Activated CD4-positive, alpha-beta memory T cell treated with anti-CD3 and anti-CD28 coated beads for 36 hours (primary cell): ENCODE measurements around the gene FBXL3. TPM values are rescaled to one million over a fixed set of nuclear protein-coding genes. Genes with fewer than 3 reads are reported as not detected.
"Not testable (repeated sequence)": the region's sequence is repeated elsewhere in the genome, so short reads cannot be mapped to it uniquely, and the experiment has no call there.

Source experiments
- CTCF ChIA-PET: fragments of 350-600 bp; sonication (Branson Sonifier 250); formaldehyde crosslinking; loops from one replicate; lab custom pipeline; 2021; ENCODE audit warnings: antibody characterized with exemption, inconsistent platforms; lab: Charles Lee
- POLR2A ChIA-PET: fragments of 350-600 bp; sonication (Branson Sonifier 250); formaldehyde crosslinking; loops from one replicate; lab custom pipeline; 2021; ENCODE audit warnings: antibody characterized with exemption; lab: Charles Lee
- DNase-seq: peaks from one replicate; pipeline ENCODE4 v3.0.0-alpha.2; 2020
- H3K27ac Mint-ChIP-seq: one replicate; pipeline ENCODE4 v1.8.0; 2021; ENCODE audit warnings: mixed read lengths
- H3K27me3 Mint-ChIP-seq: one replicate; pipeline ENCODE4 v1.8.0; 2021; ENCODE audit warnings: mixed read lengths
- H3K36me3 Mint-ChIP-seq: one replicate; pipeline ENCODE4 v1.8.0; 2021; ENCODE audit warnings: mixed read lengths
- H3K4me1 Mint-ChIP-seq: one replicate; pipeline ENCODE4 v1.8.0; 2021; ENCODE audit warnings: low read depth, mixed read lengths
- H3K4me3 Mint-ChIP-seq: one replicate; pipeline ENCODE4 v1.8.0; 2021; ENCODE audit warnings: mild to moderate bottlenecking, mixed read lengths
- H3K9me3 Mint-ChIP-seq: one replicate; pipeline ENCODE4 v1.8.0; 2021; ENCODE audit warnings: mixed read lengths
- intact Hi-C: fragments of 100-400 bp; cut with micrococcal nuclease; formaldehyde crosslinking; loops from one replicate; pipeline ENCODE4 v1.15.1; 2023
- total RNA-seq, 2 experiments: library from RNA; stranded (reverse); gene quantifications; one replicate each; pipeline ENCODE4 v1.2.3, GENCODE V29; 2021

The FBXL3 gene
- total RNA-seq, 2 experiments from 2014 or later, result 35.6 to 35.7 TPM

- no peak for DNase-seq
- Mint-ChIP-seq H3K4me1 (no peaks in the 10 kb centered on the region), H3K36me3 (no peaks in the 10 kb centered on the region), H3K27ac (no peak overlapping the region), H3K27me3 (peaks cover 7% of the 10 kb centered on the region), H3K4me3 (no peak overlapping the region), H3K9me3 (no peaks in the 10 kb centered on the region)
- CTCF ChIA-PET, result interaction anchor here (1.0 kb wide), 1 partner anchor 13 kb away, joined by 3 read pairs; no protein-coding TSS in a partner anchor
- intact Hi-C loops, result no loop called here
- POLR2A ChIA-PET, result no interaction called here
Observed at GRCh38 chr13:76967031-76967430, 59.9 kb downstream of the FBXL3 start.

- Mint-ChIP-seq H3K27ac (no peak overlapping the region), H3K4me1 (no peaks in the 10 kb centered on the region), H3K9me3 (peaks cover 9% of the 10 kb centered on the region), H3K4me3 (no peak overlapping the region), H3K36me3 (no peaks in the 10 kb centered on the region), H3K27me3 (peaks cover 5% of the 10 kb centered on the region)
- intact Hi-C loops, result no loop called here
- ChIA-PET POLR2A (no interaction called here), CTCF (interaction anchor here (1.0 kb wide), 1 partner anchor 14 kb away, joined by 3 read pairs; no protein-coding TSS in a partner anchor)
- DNase-seq, result no peak
Observed at GRCh38 chr13:76965759-76966421, 61.1 kb downstream of the FBXL3 start.

- H3K27me3 Mint-ChIP-seq, CTCF ChIA-PET, DNase-seq, POLR2A ChIA-PET, H3K36me3 Mint-ChIP-seq, H3K27ac Mint-ChIP-seq, H3K4me1 Mint-ChIP-seq, intact Hi-C loops, H3K4me3 Mint-ChIP-seq: not testable (repeated sequence)
- H3K9me3 Mint-ChIP-seq, result peaks cover 31% of the 10 kb centered on the region
Observed at GRCh38 chr13:76959734-76960133, 67.2 kb downstream of the FBXL3 start.

DNA sequence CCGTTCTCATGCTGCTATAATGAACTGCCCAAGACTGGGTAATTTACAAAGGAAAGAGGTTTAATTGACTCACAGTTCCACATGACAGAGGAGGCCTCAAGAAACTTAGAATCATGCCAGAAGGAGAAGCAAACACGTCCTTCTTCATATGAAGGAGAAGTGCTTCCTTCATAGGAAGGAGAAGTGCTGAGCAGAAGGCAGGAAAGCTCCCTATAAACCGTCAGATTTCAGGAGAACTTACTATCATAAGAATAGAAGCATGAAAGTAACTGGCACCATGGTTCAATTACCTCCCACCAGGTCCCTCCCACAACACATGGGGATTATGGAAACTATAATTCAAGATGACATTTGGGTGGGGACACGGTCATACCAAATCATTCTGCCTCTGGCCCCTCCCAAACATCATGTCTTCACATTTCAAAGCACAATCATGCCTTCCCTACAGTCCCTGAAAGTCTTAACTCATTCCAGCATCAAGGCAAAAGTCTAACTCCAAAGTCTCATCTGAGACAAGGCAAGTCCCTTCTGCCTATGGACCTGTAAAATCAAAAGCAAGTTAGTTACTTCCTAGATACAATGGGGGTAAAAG is 68.0 kb downstream of the FBXL3 start:
- Mint-ChIP-seq H3K27ac (no peak overlapping the region), H3K4me1 (no peaks in the 10 kb centered on the region), H3K4me3 (no peak overlapping the region), H3K27me3 (peaks cover 3% of the 10 kb centered on the region), H3K36me3 (no peaks in the 10 kb centered on the region), H3K9me3 (peaks cover 31% of the 10 kb centered on the region)
- CTCF ChIA-PET, result no interaction called here
- DNase-seq, result no peak
- POLR2A ChIA-PET, result no interaction called here
- intact Hi-C loops, result no loop called here

GRCh38 chr13:76955661-76956060 is 71.3 kb downstream of the FBXL3 start:
- Mint-ChIP-seq H3K4me3 (no peak overlapping the region), H3K9me3 (peaks cover 20% of the 10 kb centered on the region), H3K27ac (no peak overlapping the region), H3K4me1 (no peaks in the 10 kb centered on the region), H3K27me3 (peaks cover 12% of the 10 kb centered on the region), H3K36me3 (no peaks in the 10 kb centered on the region)
- POLR2A ChIA-PET, result no interaction called here
- CTCF ChIA-PET, result interaction anchor here (0.9 kb wide), 1 partner anchor 24 kb away, joined by 3 read pairs; no protein-coding TSS in a partner anchor
- no peak for DNase-seq
- intact Hi-C loops, result no loop called here

Other genes starting within 250 kb of the FBXL3 start
- gene KCTD12, start 140.8 kb downstream of the FBXL3 start, total RNA-seq, result 1 to 10 TPM; 6.1 to 6.7 TPM
- not detected for gene ACOD1, start 78.6 kb downstream of the FBXL3 start, total RNA-seq
- gene CLN5, start 35.1 kb downstream of the FBXL3 start, total RNA-seq, result 10 to 100 TPM; 12.4 to 14.0 TPM